ENCODE data around the gene KDM4F. TPM values are rescaled to one million over a fixed set of nuclear protein-coding genes. Genes with fewer than 3 reads are reported as not detected.
A peak's percentile ranks its signal among the peaks of the same experiment; 100 is the strongest.

The KDM4F gene
- total RNA-seq, 1 donor, result not detected

- TF ChIP-seq CTCF (IDR thresholded peaks at IDR 0.05; ENCODE audit: insufficient read depth, low read depth, low read length), result no peak
- no peak for DNase-seq (ENCODE audit: low read depth)
- no peak overlapping the region for H3K4me3 ChIP-seq (ENCODE audit: low read depth, low read length)
Measured at GRCh38 chr11:95074792-95075563, 25.8 kb downstream of the KDM4F start.

GRCh38 chr11:95076416-95076815, 27.2 kb downstream of the KDM4F start:
- TF ChIP-seq CTCF (IDR thresholded peaks at IDR 0.05; ENCODE audit: insufficient read depth, low read depth, low read length), result no peak
- peak; percentile 86 for DNase-seq (ENCODE audit: low read depth)
- no peak overlapping the region for H3K4me3 ChIP-seq (ENCODE audit: low read depth, low read length)

- no peak for DNase-seq (ENCODE audit: low read depth)
- no peak for TF ChIP-seq CTCF (IDR thresholded peaks at IDR 0.05; ENCODE audit: insufficient read depth, low read depth, low read length)
- H3K4me3 ChIP-seq (ENCODE audit: low read depth, low read length), result no peak overlapping the region
Measured at GRCh38 chr11:95076981-95077380, 27.8 kb downstream of the KDM4F start.

GRCh38 chr11:95078526-95078925, 29.3 kb downstream of the KDM4F start:
- no peak for TF ChIP-seq CTCF (IDR thresholded peaks at IDR 0.05; ENCODE audit: insufficient read depth, low read depth, low read length)
- no peak for DNase-seq (ENCODE audit: low read depth)
- H3K4me3 ChIP-seq (ENCODE audit: low read depth, low read length), result no peak overlapping the region

GRCh38 chr11:95081010-95081409, 31.8 kb downstream of the KDM4F start:
- no peak for TF ChIP-seq CTCF (IDR thresholded peaks at IDR 0.05; ENCODE audit: insufficient read depth, low read depth, low read length)
- no peak overlapping the region for H3K4me3 ChIP-seq (ENCODE audit: low read depth, low read length)
- no peak for DNase-seq (ENCODE audit: low read depth)

GRCh38 chr11:95081412-95081811, 32.2 kb downstream of the KDM4F start:
- peak; percentile 28 for DNase-seq (ENCODE audit: low read depth)

More at GRCh38 chr11:95081412-95081811, 32.2 kb downstream of the KDM4F start:
- no peak for TF ChIP-seq CTCF (IDR thresholded peaks at IDR 0.05; ENCODE audit: insufficient read depth, low read depth, low read length)
- H3K4me3 ChIP-seq (ENCODE audit: low read depth, low read length), result no peak overlapping the region

Data from fibroblast of villous mesenchyme (primary cell).